Nephron progenitor cell (in vitro differentiated cells): ENCODE data around the gene PAQR5.
"Not testable (repeated sequence)": the region's sequence is repeated elsewhere in the genome, so short reads cannot be mapped to it uniquely, and the experiment has no call there.

Experiments used
- DNase-seq: peaks from one replicate; pipeline ENCODE4 v3.0.0; 2021
- H3K27ac Mint-ChIP-seq: 2 replicates; pipeline ENCODE4 v1.8.0; 2021; ENCODE audit warnings: mild to moderate bottlenecking, moderate library complexity, mixed read lengths
- H3K27me3 Mint-ChIP-seq: 2 replicates; pipeline ENCODE4 v1.8.0; 2021; ENCODE audit warnings: mild to moderate bottlenecking, low read depth, mixed read lengths; ENCODE audit not compliant: poor library complexity
- H3K36me3 Mint-ChIP-seq: 2 replicates; pipeline ENCODE4 v1.8.0; 2021; ENCODE audit warnings: low read depth, mixed read lengths
- H3K4me1 Mint-ChIP-seq: 2 replicates; pipeline ENCODE4 v1.8.0; 2021; ENCODE audit warnings: mixed read lengths
- H3K4me3 Mint-ChIP-seq: 2 replicates; pipeline ENCODE4 v1.8.0; 2021; ENCODE audit warnings: mild to moderate bottlenecking, moderate library complexity, mixed read lengths
- H3K9me3 Mint-ChIP-seq: 2 replicates; pipeline ENCODE4 v1.8.0; 2021; ENCODE audit warnings: mild to moderate bottlenecking, moderate library complexity, mixed read lengths
- TF ChIP-seq, protein P1 (sequence below): fragments of 200-600 bp; sonication (generic); IDR thresholded peaks from 2 replicates; pipeline ENCODE4 v1.5.0; 2021; ENCODE audit warnings: antibody characterized with exemption

PAQR5 gene

GRCh38 chr15:69298354-69298696 is 387 bp upstream of the PAQR5 start:
- H3K36me3 Mint-ChIP-seq: no peaks in the 10 kb centered on the region
- H3K4me3 Mint-ChIP-seq: peak overlapping the region; percentile 77
- no peak for DNase-seq
- TF ChIP-seq, protein P1, sequence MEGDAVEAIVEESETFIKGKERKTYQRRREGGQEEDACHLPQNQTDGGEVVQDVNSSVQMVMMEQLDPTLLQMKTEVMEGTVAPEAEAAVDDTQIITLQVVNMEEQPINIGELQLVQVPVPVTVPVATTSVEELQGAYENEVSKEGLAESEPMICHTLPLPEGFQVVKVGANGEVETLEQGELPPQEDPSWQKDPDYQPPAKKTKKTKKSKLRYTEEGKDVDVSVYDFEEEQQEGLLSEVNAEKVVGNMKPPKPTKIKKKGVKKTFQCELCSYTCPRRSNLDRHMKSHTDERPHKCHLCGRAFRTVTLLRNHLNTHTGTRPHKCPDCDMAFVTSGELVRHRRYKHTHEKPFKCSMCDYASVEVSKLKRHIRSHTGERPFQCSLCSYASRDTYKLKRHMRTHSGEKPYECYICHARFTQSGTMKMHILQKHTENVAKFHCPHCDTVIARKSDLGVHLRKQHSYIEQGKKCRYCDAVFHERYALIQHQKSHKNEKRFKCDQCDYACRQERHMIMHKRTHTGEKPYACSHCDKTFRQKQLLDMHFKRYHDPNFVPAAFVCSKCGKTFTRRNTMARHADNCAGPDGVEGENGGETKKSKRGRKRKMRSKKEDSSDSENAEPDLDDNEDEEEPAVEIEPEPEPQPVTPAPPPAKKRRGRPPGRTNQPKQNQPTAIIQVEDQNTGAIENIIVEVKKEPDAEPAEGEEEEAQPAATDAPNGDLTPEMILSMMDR: no peak
- no peak overlapping the region for H3K27ac Mint-ChIP-seq
- peaks cover 64% of the 10 kb centered on the region for H3K27me3 Mint-ChIP-seq
- no peaks in the 10 kb centered on the region for H3K9me3 Mint-ChIP-seq
- peaks cover 6% of the 10 kb centered on the region for H3K4me1 Mint-ChIP-seq

DNA sequence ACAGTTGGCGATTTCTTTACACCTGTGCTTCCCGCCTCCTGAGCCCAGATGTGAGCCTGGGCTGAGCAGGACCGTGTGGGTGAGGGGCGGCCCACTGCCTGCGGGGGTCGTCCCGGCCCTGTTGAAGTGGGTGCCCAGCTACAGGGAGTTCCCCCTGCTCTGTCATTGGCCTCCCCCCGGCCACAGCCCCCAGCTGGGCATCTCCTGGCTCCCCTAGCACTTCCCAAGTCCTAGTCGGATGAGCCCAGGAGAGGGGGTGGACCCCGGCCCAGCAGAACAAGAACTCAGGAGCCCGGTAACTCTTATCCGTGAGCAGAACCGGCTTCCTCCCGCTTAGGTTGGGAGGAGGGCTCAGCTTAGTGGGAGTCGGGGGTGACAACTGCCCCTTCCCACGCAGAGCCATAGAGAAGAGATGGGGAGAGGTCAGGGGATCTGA is 757 bp downstream of the PAQR5 start:
- TF ChIP-seq, protein P1: no peak
- Mint-ChIP-seq H3K36me3 (no peaks in the 10 kb centered on the region), H3K4me3 (peak overlapping the region; percentile 68), H3K27me3 (peaks cover 68% of the 10 kb centered on the region), H3K9me3 (no peaks in the 10 kb centered on the region), H3K4me1 (peaks cover 10% of the 10 kb centered on the region), H3K27ac (no peak overlapping the region)
- DNase-seq: no peak

DNA sequence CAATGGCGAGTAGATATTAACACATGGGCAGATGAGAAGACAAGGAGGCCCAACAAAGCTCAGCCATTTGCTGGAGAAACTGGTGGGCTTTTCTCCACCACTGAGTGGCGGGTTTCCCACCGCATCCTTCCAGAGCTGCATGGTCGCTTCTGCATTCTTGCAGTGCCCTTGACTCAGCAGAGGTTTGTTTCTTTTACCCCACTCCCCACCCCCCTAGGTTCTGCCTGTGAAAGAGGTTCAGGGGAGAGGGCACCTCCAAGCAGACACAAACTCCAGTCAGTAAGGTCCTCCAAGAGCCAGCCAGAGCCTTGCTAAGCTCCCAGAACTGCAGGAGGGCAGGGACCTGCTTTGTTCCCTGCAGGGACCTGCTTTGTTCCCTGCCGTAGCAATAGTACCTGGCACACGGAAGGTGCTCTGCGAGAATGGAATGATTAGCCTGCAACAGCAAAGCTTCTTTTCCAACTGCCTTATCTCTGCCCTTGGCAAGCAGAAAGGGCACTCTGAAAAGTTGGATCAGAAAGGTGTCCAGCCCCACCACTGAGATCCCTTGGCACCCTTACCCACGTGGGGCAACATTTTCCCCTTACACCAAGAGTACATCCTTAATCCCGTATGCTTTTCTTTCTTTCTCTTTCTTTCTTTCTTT is 1.4 kb downstream of the PAQR5 start:
- DNase-seq: no peak
- Mint-ChIP-seq H3K36me3 (no peaks in the 10 kb centered on the region), H3K9me3 (no peaks in the 10 kb centered on the region), H3K27ac (no peak overlapping the region), H3K4me3 (peak overlapping the region; percentile 68), H3K27me3 (peaks cover 68% of the 10 kb centered on the region), H3K4me1 (peaks cover 13% of the 10 kb centered on the region)
- TF ChIP-seq, protein P1: no peak

- H3K9me3 Mint-ChIP-seq, H3K27ac Mint-ChIP-seq, H3K36me3 Mint-ChIP-seq, H3K4me3 Mint-ChIP-seq, DNase-seq: not testable (repeated sequence)
- H3K27me3 Mint-ChIP-seq: peaks cover 65% of the 10 kb centered on the region
- H3K4me1 Mint-ChIP-seq: peaks cover 23% of the 10 kb centered on the region
These were observed 2.4 kb downstream of the PAQR5 start for GRCh38 chr15:69301101-69301500.

- not testable (repeated sequence) for H3K4me3 Mint-ChIP-seq, DNase-seq, H3K36me3 Mint-ChIP-seq, H3K27ac Mint-ChIP-seq, H3K9me3 Mint-ChIP-seq
- Mint-ChIP-seq H3K4me1 (peaks cover 23% of the 10 kb centered on the region), H3K27me3 (peaks cover 56% of the 10 kb centered on the region)
These were observed 3.4 kb downstream of the PAQR5 start for GRCh38 chr15:69302087-69302486.

- no peaks in the 10 kb centered on the region for H3K9me3 Mint-ChIP-seq
- peaks cover 51% of the 10 kb centered on the region for H3K27me3 Mint-ChIP-seq
- no peak overlapping the region for H3K4me3 Mint-ChIP-seq
- H3K27ac Mint-ChIP-seq: no peak overlapping the region
- no peaks in the 10 kb centered on the region for H3K36me3 Mint-ChIP-seq
- H3K4me1 Mint-ChIP-seq: peaks cover 23% of the 10 kb centered on the region
- DNase-seq: no peak
- TF ChIP-seq, protein P1: no peak
These were observed 4.2 kb downstream of the PAQR5 start for GRCh38 chr15:69302929-69303328.
